Neuronal stem cell (in vitro differentiated cells): ENCODE measurements around the gene BRINP1.

Experiments used
- DNase-seq: peaks from one replicate; pipeline ENCODE4 v3.0.0-alpha.2; 2013; ENCODE audit warnings: low spot score
- H2AFZ ChIP-seq: one replicate; pipeline ENCODE4 v1.6.1; 2013; ENCODE audit warnings: mild to moderate bottlenecking, low read length, inconsistent platforms
- H2AK5ac ChIP-seq: 2 replicates; pipeline ENCODE4 v1.6.1; 2013; ENCODE audit warnings: low read depth, mild to moderate bottlenecking, inconsistent platforms, low read length, moderate library complexity, mixed read lengths
- H2BK120ac ChIP-seq: 2 replicates; pipeline ENCODE4 v1.6.1; 2013; ENCODE audit warnings: low read depth, mild to moderate bottlenecking, inconsistent platforms, low read length, moderate library complexity, mixed read lengths
- H2BK12ac ChIP-seq: one replicate; pipeline ENCODE4 v1.6.1; 2013; ENCODE audit warnings: low read length, inconsistent platforms
- H2BK15ac ChIP-seq: 2 replicates; pipeline ENCODE4 v1.6.1; 2013; ENCODE audit warnings: mild to moderate bottlenecking, low read length, inconsistent platforms, mixed read lengths
- H2BK5ac ChIP-seq: one replicate; pipeline ENCODE4 v1.6.1; 2013; ENCODE audit warnings: inconsistent platforms, mild to moderate bottlenecking, low read length, moderate library complexity
- H3K14ac ChIP-seq: one replicate; pipeline ENCODE4 v1.6.1; 2013; ENCODE audit warnings: low read length, inconsistent platforms
- H3K18ac ChIP-seq: 2 replicates; pipeline ENCODE4 v1.6.1; 2013; ENCODE audit warnings: low read length, inconsistent platforms
- H3K23ac ChIP-seq: 2 replicates; pipeline ENCODE4 v1.6.1; 2013; ENCODE audit warnings: low read depth, mild to moderate bottlenecking, mixed read lengths, low read length, inconsistent platforms; ENCODE audit not compliant: poor library complexity
- H3K27ac ChIP-seq: replicated peaks from 3 replicates; pipeline ENCODE4 v1.5.1; 2013; ENCODE audit warnings: low read length, inconsistent platforms
- H3K27me3 ChIP-seq, 3 experiments: 2 replicates each; pipeline ENCODE4 v1.6.1; 2013; ENCODE audit warnings: low read length in 3 of 3, mild to moderate bottlenecking in 2 of 3, inconsistent platforms in 1 of 3, low read depth in 1 of 3, mixed read lengths in 1 of 3, moderate library complexity in 1 of 3; ENCODE audit not compliant: control insufficient read depth in 3 of 3, insufficient read depth in 3 of 3
- H3K36me3 ChIP-seq, 2 donors: replicated peaks in 1 of 2; 2 replicates each; pipeline ENCODE4 v1.6.1; 2013; ENCODE audit warnings: low read length in 2 of 2; ENCODE audit not compliant: control insufficient read depth in 2 of 2, insufficient read depth in 2 of 2
- H3K4ac ChIP-seq: 2 replicates; pipeline ENCODE4 v1.6.1; 2013; ENCODE audit warnings: inconsistent platforms, mild to moderate bottlenecking, low read length, moderate library complexity
- H3K4me1 ChIP-seq, 2 donors: 1 replicate in 1 of 2; 2 replicates in 1 of 2; pipeline ENCODE4 v1.6.1; 2013; ENCODE audit warnings: low read length in 2 of 2, low read depth in 1 of 2; ENCODE audit not compliant: control insufficient read depth in 2 of 2, insufficient read depth in 1 of 2
- H3K4me2 ChIP-seq: one replicate; pipeline ENCODE4 v1.6.1; 2013; ENCODE audit warnings: mild to moderate bottlenecking, low read length, inconsistent platforms; ENCODE audit not compliant: insufficient read depth, poor library complexity, severe bottlenecking
- H3K4me3 ChIP-seq, 2 donors: 2 replicates each; pipeline ENCODE4 v1.5.1; 2013; ENCODE audit warnings: low read length in 2 of 2, mild to moderate bottlenecking in 2 of 2, inconsistent platforms in 1 of 2, moderate library complexity in 1 of 2
- H3K79me1 ChIP-seq: one replicate; pipeline ENCODE4 v1.6.1; 2013; ENCODE audit warnings: low read depth, mild to moderate bottlenecking, inconsistent platforms, low read length, moderate library complexity
- H3K9ac ChIP-seq: one replicate; pipeline ENCODE4 v1.6.1; 2013; ENCODE audit warnings: mild to moderate bottlenecking, low read depth, low read length, inconsistent platforms; ENCODE audit not compliant: poor library complexity
- H3K9me3 ChIP-seq, 2 donors: replicated peaks in 1 of 2; 2 replicates each; pipeline versions ENCODE3 to v1.6.1; 2013; ENCODE audit warnings: low read length in 2 of 2, mild to moderate bottlenecking in 2 of 2, inconsistent platforms in 1 of 2, low read depth in 1 of 2, mixed read lengths in 1 of 2, moderate library complexity in 1 of 2; ENCODE audit not compliant: control insufficient read depth in 2 of 2, insufficient read depth in 1 of 2
- H4K8ac ChIP-seq: one replicate; pipeline ENCODE4 v1.6.1; 2013; ENCODE audit warnings: low read depth, mild to moderate bottlenecking, inconsistent platforms, low read length, moderate library complexity
- H4K91ac ChIP-seq: one replicate; pipeline ENCODE4 v1.6.1; 2013; ENCODE audit warnings: low read length, low read depth, mild to moderate bottlenecking, inconsistent platforms; ENCODE audit not compliant: poor library complexity
- WGBS, 2 donors: extraction: QIAGEN DNeasy Blood & Tissue Kit; methylation state at CpG; one replicate each; pipeline ENCODE4 v1.1.7; 2013; ENCODE audit warnings: missing lambda C conversion rate in 2 of 2, mixed read lengths in 1 of 2; ENCODE audit not compliant: insufficient read length in 2 of 2, insufficient replicate concordance in 1 of 2; ENCODE audit errors: extremely low coverage in 2 of 2; 5-methylcytosine and 5-hydroxymethylcytosine counted together

BRINP1 gene

DNA sequence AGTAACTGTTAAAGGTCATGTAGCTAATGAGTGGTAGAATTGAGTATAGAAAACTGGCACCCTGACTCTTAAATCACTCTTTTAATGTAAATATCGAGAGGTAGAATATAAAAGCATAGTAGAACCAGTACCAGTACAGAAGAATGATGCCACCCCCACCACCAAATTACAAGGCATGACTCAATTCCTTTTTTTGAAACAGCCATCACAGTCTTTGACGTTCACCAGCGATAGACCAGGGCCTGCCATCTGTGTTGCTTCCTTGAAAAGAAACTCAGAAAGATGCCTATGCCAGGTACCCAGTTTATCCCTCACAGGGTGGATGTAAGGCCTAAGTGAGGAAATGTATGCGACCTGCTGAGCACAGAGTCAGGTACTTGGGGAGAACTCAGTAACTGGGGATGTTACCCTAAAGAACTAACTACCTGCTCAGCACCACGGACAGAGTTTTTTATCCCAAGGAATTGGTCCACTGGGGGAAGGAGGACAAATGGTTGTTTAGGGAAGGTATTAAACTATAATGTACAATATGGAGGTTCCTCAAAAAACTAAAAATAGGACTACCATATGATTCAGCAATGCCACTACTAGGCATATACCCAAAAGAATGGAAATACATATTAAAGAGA, 116.5 kb downstream of the BRINP1 start:
- DNase-seq: peak; percentile 27
- H3K27ac ChIP-seq: no peak overlapping the region
- H2BK120ac ChIP-seq: no peak overlapping the region
- no peak overlapping the region for H3K23ac ChIP-seq
- H3K18ac ChIP-seq: no peak overlapping the region
- H3K9ac ChIP-seq: no peak overlapping the region
- no peak overlapping the region for H3K14ac ChIP-seq
- no peak overlapping the region for H2BK5ac ChIP-seq
- H3K79me1 ChIP-seq: no peaks in the 10 kb centered on the region
- no peak overlapping the region for H2BK12ac ChIP-seq
- no peak overlapping the region for H4K8ac ChIP-seq
- WGBS, 2 donors: no CpG with 5 or more reads among the region's 5 CpGs
- no peak overlapping the region for H3K4me2 ChIP-seq
- no peaks in the 10 kb centered on the region for H3K27me3 ChIP-seq
- H3K4me3 ChIP-seq: no peak overlapping the region
- H3K36me3 ChIP-seq: no peaks in the 10 kb centered on the region
- H2AK5ac ChIP-seq: no peak overlapping the region
- no peak overlapping the region for H3K4ac ChIP-seq
- no peak overlapping the region for H4K91ac ChIP-seq
- no peak overlapping the region for H2AFZ ChIP-seq
- no peak overlapping the region for H2BK15ac ChIP-seq
- H3K9me3 ChIP-seq: no peaks in the 10 kb centered on the region
- peaks cover 0 to 3% of the 10 kb centered on the region in 2 donors for H3K4me1 ChIP-seq

DNA sequence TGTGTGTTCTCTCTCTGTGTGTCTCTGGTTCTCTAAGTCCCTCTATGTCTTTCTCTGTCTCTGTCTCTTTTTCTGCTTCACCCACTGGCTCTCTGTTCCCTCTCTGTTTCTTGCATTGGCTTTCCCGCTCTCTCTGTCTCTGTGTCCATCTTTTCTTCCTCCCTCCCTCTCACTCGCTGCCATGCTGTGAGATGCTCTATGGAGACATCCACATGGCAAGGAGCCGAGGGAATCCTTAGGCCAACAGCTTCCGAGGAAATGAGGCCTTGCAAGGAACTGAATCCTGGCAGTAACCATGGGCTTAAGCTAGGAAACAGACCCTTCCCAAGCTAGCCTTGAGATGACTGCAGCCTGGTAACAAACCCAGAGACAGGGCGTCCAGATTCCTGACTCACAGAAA, 117.3 kb downstream of the BRINP1 start:
- Histone ChIP-seq H3K9ac (no peak overlapping the region), H3K4me1 (no peaks in the 10 kb centered on the region), H3K4me3 (no peak overlapping the region), H3K79me1 (no peaks in the 10 kb centered on the region), H3K18ac (no peak overlapping the region), H2BK15ac (no peak overlapping the region), H3K27me3 (no peaks in the 10 kb centered on the region), H2BK12ac (no peak overlapping the region), H3K27ac (no peak overlapping the region), H2AFZ (no peak overlapping the region), H4K8ac (no peak overlapping the region), H3K36me3 (no peaks in the 10 kb centered on the region), H2BK5ac (no peak overlapping the region), H3K23ac (no peak overlapping the region), H3K4ac (no peak overlapping the region), H2AK5ac (no peak overlapping the region), H3K14ac (no peak overlapping the region), H3K9me3 (no peaks in the 10 kb centered on the region), H2BK120ac (no peak overlapping the region), H3K4me2 (no peak overlapping the region), H4K91ac (no peak overlapping the region)
- no CpG with 5 or more reads among the region's 5 CpGs for WGBS, 2 donors
- DNase-seq: no peak

GRCh38 chr9:119250730-119251129, 118.5 kb downstream of the BRINP1 start:
- Histone ChIP-seq H3K4me2 (no peak overlapping the region), H3K18ac (no peak overlapping the region), H3K36me3 (no peaks in the 10 kb centered on the region), H3K4ac (no peak overlapping the region), H3K4me3 (no peak overlapping the region), H3K9me3 (no peaks in the 10 kb centered on the region), H3K27ac (no peak overlapping the region), H2BK15ac (no peak overlapping the region), H2BK5ac (no peak overlapping the region), H2BK12ac (no peak overlapping the region), H3K27me3 (no peaks in the 10 kb centered on the region), H3K9ac (no peak overlapping the region), H3K79me1 (no peaks in the 10 kb centered on the region), H3K23ac (no peak overlapping the region), H2BK120ac (no peak overlapping the region), H3K14ac (no peak overlapping the region), H4K91ac (no peak overlapping the region), H3K4me1 (no peaks in the 10 kb centered on the region), H2AK5ac (no peak overlapping the region), H2AFZ (no peak overlapping the region), H4K8ac (no peak overlapping the region)
- no CpG with 5 or more reads among the region's 4 CpGs for WGBS, 2 donors
- DNase-seq: no peak

DNA sequence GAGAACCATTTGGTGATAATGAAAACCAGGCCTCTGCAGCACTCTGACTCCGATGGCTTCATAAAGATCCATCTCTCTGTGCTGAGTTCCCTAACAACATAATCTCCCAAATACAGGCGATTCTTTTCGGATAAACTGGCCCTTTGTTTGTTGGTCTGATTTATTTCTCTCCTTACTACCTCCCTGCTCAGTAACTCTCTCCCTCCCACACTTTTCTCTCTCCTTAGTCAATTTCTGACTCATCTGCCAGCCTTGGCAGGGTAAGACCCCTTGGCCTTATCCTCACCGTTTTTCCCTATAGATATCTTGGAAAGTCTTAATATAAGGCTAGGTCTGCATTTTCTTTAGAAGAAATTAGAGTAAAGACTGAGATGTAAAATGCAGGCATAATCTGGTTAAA, 128.7 kb downstream of the BRINP1 start:
- no peak for DNase-seq
- Histone ChIP-seq H3K9ac (no peak overlapping the region), H4K91ac (no peak overlapping the region), H3K14ac (no peak overlapping the region), H2AK5ac (no peak overlapping the region), H3K4ac (no peak overlapping the region), H3K9me3 (no peaks in the 10 kb centered on the region), H3K27ac (no peak overlapping the region), H2BK5ac (no peak overlapping the region), H3K23ac (no peak overlapping the region), H4K8ac (no peak overlapping the region), H3K18ac (no peak overlapping the region), H2BK15ac (no peak overlapping the region), H3K4me3 (no peak overlapping the region), H3K79me1 (no peaks in the 10 kb centered on the region), H2AFZ (no peak overlapping the region), H2BK120ac (no peak overlapping the region), H2BK12ac (no peak overlapping the region), H3K4me2 (no peak overlapping the region), H3K27me3 (no peaks in the 10 kb centered on the region), H3K4me1 (no peaks in the 10 kb centered on the region), H3K36me3 (no peaks in the 10 kb centered on the region)
- WGBS, 2 donors: no CpG with 5 or more reads among the region's 4 CpGs
